ENCODE data around the gene POLR1D.

- TF ChIP-seq CTCF (IDR thresholded peaks at IDR 0.05): no peak
- no peak for TF ChIP-seq REST (IDR thresholded peaks at IDR 0.05; ENCODE audit: insufficient read depth in 1 of 2, low read depth in 2 of 2, low read length in 1 of 2)
- TF ChIP-seq SIN3A (IDR thresholded peaks at IDR 0.05; ENCODE audit: borderline replicate concordance, insufficient read depth, low read depth, low read length): no peak
- TF ChIP-seq POLR2AphosphoS5 (IDR thresholded peaks at IDR 0.05; ENCODE audit: low read depth, low read length): no peak
- TF ChIP-seq TCF7L2 (IDR thresholded peaks at IDR 0.05; ENCODE audit: low read depth, low read length): no peak
Observed at GRCh38 chr13:27587095-27587746, 34.5 kb upstream of the POLR1D start.

All from Panc1 (cell line).